SK-N-MC (cell line): Measurements from ENCODE around the gene PRKG1.

Experiments used
- EZH2 ChIP-seq: fragments of 200-600 bp; sonication (generic); IDR thresholded peaks from one replicate; pipeline ENCODE4 v1.6.1; 2017; ENCODE audit warnings: antibody characterized with exemption
- POLR2AphosphoS5 ChIP-seq: IDR thresholded peaks from 2 replicates; pipeline ENCODE4 v1.6.1; 2012; ENCODE audit warnings: mild to moderate bottlenecking, low read depth, low read length, borderline replicate concordance

GRCh38 chr10:52322936-52323335 lies 1248.6 kb downstream of the PRKG1 start:
- TF ChIP-seq POLR2AphosphoS5: no peak
- TF ChIP-seq EZH2: no peak
